Measurements from ENCODE around the gene GIGYF2.
"Not testable (repeated sequence)": the region's sequence is repeated elsewhere in the genome, so short reads cannot be mapped to it uniquely, and the experiment has no call there.

Gene GIGYF2, protein sequence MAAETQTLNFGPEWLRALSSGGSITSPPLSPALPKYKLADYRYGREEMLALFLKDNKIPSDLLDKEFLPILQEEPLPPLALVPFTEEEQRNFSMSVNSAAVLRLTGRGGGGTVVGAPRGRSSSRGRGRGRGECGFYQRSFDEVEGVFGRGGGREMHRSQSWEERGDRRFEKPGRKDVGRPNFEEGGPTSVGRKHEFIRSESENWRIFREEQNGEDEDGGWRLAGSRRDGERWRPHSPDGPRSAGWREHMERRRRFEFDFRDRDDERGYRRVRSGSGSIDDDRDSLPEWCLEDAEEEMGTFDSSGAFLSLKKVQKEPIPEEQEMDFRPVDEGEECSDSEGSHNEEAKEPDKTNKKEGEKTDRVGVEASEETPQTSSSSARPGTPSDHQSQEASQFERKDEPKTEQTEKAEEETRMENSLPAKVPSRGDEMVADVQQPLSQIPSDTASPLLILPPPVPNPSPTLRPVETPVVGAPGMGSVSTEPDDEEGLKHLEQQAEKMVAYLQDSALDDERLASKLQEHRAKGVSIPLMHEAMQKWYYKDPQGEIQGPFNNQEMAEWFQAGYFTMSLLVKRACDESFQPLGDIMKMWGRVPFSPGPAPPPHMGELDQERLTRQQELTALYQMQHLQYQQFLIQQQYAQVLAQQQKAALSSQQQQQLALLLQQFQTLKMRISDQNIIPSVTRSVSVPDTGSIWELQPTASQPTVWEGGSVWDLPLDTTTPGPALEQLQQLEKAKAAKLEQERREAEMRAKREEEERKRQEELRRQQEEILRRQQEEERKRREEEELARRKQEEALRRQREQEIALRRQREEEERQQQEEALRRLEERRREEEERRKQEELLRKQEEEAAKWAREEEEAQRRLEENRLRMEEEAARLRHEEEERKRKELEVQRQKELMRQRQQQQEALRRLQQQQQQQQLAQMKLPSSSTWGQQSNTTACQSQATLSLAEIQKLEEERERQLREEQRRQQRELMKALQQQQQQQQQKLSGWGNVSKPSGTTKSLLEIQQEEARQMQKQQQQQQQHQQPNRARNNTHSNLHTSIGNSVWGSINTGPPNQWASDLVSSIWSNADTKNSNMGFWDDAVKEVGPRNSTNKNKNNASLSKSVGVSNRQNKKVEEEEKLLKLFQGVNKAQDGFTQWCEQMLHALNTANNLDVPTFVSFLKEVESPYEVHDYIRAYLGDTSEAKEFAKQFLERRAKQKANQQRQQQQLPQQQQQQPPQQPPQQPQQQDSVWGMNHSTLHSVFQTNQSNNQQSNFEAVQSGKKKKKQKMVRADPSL (N-terminal part only)

DNA sequence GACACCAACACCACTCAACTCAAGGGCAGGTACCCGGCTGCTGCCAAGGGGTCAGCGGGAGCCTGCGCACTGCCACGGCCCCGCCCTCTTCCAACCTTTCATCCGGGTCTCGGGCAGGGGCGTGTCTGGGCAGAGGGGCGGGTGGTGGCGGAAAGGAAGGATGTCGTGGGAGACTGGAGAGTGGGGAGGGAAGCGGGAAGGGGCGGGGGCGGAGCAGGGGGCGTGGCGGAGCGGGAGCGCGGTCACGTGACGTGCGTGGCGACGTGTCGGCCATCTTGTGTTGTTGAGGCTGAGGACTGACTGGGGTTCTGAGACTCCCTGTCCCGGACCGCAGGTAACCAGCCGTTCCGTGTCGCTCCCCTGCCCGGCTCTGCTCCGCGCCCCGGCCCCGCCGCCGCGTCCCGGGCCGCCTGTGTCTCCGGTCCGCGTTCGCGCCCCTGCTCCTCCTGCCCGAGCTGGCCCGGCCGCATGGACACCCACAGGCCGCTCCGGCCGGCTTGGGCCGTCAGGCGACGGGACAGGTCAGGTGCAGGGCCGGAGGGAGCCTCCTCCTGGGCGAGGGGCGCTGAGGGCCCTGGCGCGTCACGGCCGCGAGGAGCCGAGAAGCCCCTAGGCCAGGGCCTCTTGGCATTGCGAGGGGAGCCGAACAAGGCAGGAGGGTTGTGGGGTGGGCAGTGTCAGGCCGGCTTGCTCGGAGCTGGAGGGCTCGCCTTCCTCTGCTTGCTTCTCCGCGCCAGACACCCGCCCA is at the start of gene GIGYF2:
GIGYF2 (plus strand) TSS at position 273 of the 748 bp plus-strand sequence. CDS start 37,867 bp downstream, outside the sequence.
- peak; percentile 96 for DNase-seq (ENCODE audit: low read depth)

DNA sequence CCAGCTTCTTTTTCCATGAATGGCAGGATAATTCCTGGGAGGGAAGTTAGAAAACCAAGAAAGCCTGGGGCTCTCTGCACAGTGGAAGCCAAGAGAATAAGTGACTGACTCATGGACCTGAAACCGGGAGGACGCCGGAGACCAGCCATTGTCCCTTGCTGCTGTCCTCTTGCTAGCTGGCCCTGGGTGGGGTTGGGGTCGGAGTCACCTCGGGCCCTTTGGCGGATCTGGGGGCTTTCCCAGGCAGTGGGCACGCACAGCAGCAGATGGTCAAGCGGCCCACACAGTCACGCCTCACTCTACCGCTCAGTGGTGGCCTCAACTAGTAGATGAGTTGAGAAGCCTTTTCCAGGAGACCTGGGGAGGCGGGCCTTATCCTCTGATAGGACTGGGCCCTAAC is 48.1 kb upstream of the GIGYF2 start:
- no peak for DNase-seq (ENCODE audit: low read depth)

DNA sequence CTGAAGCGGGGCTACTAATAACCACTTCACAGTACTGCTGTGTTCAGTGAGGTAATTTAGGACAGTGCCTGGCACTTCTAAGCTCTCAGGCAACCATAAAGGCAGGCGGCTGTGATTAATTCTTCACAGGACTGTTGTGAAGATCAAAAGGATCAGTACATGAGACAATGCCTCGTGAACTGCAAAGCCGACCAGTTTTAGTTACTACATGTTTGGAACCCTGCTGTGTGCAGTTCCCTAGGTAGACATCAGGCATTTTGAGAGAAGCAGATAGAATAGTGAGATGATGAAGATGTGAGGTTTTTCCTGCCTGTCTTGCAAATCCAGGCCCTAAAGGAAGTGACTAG is 44.7 kb upstream of the GIGYF2 start:
- no peak for DNase-seq (ENCODE audit: low read depth)

DNA sequence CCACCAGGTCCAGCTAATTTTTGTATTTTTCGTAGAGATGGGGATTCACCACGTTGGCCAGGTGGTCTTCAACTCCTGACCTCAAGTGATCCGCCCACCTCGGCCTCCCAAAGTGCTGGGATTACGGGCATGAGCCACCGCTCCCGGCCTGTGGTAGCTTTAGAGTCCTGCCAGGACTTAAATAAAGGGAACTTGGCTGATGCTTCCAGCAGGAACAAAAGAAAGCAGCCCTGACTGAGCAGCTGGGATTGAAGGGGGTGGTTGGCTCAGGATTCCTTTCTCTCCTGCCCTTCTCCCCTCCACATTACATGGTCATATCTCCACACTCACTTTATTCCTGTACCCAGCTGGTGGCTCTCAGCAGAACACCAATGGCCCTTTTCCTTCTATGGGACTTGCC is 43.7 kb upstream of the GIGYF2 start:
- no peak for DNase-seq (ENCODE audit: low read depth)

DNA sequence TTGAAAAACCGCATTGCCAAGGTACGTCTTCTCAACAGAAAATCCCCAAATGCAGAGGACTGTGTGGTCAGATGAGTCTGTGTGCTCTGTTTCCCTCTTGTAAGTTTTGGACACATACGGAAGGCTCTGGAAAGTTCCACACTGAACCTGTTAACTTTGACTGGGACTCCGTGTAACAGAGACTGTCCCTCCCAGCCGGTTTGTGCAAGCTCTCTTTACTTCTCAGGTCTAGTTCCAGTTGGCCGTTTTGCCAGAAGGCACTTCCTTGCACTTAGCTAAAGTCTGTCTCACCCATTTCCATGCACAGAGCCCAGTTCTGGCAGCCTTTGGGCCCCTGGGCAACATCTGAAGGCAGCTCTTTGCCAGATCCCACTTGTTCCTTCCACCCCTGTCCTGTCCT is 41.7 kb upstream of the GIGYF2 start:
- no peak for DNase-seq (ENCODE audit: low read depth)

DNA sequence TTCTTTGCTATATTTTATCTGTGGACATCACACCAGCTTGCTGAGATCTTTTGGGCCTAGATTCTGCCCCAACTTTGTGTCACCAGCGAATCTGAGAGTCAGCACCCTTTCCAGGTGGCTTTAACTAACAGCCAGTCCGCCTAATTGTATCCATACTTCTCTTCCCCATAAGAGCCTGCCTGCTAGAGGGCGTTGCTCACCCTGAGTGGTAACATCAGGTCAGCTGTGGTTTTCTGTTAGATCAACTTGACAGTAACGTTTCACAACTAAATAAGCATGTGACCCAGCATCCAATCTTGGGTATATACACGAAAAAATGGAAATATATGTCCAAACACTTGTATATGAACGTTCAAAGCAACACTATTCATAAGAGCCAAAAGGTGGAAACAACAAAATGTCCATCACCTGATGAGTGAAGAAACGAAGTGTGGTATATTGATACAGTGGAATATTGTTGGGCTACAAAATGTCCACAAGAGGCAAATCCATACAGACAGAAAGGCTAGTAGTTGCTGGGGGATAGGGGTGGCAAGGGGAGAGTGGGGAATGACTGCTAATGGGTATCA is 38.8 kb upstream of the GIGYF2 start:
- peak; percentile 68 for DNase-seq (ENCODE audit: low read depth)

DNA sequence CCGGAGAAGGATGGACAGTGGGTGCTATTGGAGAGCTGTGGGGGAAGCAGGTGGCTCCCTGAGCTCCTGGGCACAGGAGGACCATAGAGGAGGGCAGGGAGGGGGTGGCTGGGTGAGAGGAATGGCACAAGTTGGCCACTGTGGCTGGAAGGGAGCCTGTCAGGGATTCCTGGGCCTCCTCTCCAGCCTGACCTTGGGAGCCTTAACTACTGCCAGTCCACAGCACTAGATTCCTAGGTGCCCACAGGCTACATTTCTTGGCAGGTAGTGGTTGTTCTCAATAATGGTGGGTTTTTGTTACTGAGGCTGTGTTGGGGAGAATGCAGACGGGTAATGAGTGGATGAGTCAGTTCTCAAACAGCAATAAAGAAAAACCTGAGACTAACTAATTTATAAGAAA is 37.8 kb upstream of the GIGYF2 start:
- DNase-seq (ENCODE audit: low read depth), result no peak

DNA sequence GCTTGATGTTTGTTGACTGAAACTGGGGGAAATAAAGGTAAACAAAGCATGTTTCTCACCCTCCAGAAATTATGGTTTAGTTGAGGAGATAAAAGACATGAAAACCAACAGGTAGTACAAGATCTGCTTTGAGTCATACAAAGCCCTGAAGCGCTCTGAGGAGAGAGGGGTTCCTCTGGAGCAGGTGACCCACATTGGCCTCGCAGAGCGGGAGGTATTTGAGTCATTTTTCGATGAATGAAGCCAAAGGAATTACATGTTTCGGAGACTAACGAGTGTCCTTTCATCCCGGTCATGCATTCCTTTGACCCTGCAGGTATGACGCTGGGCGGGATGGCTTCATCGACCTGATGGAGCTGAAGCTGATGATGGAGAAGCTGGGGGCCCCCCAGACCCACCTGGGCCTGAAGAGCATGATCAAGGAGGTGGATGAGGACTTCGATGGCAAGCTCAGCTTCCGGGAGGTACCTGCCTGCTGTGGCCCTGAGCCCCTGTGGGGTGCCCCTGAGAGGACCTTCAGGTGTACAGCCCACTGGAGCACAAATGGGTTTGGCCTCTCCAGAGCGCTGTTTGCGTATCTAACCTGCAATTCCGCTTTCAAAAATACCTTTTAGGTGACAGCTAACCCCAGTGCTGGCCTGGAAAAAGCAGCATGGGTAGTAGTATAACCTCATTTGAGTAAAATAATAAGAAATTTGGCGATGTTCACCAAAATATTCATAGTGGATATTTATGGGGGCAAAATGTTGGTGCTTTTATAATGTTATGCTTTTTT is 34.5 kb upstream of the GIGYF2 start:
- DNase-seq (ENCODE audit: low read depth), result no peak

DNA sequence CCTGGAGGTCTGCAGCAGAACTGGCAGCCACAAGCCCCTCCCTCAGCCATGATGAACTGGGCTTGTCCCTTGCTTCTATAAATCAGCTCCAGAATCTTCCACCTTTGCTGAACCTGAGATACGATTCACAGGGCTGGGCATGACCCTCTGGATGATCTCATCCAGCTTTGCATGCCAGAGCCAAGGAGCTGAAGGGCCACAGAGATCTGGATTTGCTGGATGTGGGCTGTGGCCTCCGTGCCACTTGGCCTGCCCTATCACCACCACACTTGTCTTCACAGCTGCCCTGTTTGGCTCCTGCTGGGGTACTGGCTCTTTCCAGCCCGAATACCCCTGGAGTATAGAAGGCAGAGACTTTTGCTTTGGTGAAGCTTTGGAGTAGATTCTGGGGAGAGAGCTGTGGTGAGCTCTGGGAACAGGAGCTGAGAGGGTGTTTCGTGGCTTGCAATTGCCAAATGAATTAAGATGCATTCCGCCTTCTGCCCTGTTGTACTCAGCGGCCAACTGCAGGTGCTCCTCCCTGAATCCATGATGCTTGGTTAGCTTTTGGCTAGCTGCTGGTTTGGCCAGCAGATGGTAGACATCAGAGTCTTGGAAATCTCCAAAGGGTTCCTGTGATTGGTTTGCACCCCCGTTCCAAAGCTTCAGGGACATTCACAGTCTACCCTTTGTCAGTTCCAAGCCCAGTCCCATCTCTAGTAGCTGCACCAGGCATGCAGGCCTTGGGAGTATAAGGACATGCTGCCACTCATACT is 30.9 kb upstream of the GIGYF2 start:
- DNase-seq (ENCODE audit: low read depth), result no peak

DNA sequence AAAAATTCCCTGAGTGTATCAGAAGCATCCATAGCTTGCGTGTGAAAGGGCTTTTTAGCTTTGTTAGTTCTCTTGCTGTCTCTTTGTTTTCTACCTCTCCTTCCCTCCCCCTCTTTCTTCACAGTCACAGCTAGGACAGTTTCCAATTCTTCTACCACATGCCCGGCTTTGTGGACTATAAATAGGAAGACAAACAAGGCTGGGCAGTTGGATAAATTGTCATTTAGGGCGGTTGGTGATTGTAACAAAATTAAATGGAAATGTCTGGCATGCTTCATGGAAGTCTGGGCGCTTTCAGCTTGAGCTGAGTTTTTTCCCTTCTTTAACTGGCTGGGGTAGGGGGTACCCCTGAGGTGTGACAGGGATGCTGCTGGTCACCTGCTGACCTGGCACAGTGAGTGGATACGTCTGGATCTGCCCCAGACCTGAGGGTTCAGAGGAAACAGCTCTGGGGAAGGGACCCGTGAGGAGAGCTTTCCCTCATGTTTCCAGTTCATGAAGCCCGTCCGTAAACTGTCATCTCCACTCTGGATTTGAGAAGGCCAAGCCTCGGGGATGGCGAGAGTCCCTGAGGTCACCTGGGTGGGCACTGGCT is 29.0 kb upstream of the GIGYF2 start:
- DNase-seq (ENCODE audit: low read depth), result no peak

DNA sequence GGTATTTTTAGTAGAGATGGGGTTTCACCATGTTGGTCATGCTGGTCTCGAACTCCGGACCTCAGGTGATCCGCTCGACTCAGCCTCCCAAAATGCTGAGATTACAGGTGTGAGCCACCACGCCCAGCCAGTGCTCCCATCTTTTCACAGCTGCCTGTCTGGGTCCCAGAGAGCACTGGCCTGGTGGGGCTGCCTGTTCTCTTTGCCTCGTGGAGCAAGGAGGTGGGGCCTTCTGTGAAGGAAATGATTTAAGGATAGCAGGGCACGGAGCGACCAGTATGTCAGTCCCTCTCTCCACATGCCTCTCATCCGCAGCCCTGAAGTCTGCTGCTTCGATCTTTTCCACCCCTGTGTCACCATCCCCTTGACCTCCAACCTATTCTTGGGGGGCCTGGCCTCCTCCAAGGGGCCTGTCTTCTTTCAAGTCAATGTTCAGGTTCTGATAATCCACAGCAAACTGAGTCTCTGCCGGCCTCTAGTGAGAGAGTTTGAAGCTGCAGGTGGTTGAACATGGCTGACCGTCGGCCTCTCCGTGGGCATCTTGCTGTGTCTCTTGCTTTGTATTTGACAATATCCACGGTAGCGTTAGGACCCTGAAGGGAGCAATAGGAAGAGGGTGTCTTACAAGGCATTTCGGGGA is 28.2 kb upstream of the GIGYF2 start:
- peak; percentile 34 for DNase-seq (ENCODE audit: low read depth)

DNA sequence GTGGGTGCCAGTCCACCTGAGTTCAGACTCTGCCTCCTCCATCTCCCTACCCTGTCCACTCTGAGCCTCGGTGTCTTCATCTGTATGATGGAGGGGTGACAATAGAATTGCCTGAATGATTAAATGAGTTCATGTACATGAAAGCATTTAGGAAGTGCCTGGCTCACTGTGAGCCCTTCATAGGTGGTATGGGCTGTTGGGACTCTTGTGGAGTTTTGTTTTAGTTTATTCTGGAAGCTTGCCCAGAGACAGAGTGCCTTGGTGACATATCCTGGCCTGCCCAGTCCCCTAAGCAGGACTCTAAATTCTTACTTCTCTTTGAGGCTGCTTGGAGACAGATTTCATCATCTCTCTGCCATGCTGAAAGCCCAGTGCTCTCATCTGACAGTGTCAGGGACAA is 24.5 kb upstream of the GIGYF2 start:
- DNase-seq (ENCODE audit: low read depth), result no peak

DNA sequence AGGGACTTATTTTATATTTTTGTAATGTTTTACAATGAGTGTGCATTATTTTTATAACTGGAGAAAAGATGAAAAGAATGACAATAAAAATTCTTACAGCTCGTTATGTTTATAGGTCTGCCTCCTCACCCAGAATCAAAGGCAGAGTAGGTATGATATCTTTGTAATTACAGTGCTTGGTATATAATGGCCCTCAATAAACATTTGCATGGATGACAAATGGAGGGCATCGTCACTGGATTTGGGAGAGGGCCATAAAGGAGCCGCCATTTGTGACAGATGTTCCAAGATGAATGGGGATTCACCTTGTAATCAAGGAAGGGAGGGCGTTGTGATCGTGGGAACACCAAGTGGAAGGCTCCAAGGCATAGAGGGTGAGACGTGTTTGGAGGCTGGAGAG is 22.6 kb upstream of the GIGYF2 start:
- DNase-seq (ENCODE audit: low read depth), result no peak

DNA sequence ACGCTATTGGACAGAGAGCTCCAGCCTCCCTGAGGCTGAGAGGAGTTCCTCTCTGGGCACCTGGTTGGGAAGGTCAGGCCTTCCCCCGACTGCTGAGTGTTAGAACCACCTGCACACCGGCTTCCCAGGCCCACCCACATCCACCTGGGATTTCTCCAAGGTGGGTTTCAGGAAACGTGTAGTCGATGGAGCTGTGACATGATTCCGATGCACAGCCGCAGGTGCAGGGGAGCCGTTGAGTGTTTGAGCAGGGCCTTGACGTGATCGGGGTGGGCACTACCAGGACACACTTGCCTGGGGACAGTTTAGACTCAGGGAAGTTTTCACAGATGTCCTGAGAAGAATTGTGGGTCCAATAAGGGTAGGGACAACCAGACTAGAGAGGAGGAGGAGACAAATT is 21.8 kb upstream of the GIGYF2 start:
- DNase-seq (ENCODE audit: low read depth), result no peak

DNA sequence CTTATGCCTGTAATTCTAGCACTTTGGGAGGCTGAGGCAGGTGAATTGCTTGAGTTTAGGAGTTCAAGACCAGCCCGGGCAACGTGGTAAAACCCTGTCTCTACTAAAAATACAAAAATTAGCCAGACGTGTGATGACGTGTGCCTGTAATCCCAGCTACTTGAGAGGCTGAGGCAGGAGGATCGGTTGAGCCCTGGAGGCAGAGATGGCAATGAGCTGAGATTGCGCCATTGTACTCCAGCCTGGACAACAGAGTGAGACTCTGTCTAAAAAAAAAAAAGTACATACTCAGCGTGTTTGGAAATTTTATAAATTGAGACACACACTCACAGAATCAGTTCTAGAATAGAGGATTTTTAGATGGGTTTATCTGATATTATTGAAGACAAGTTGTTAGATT is 17.1 kb upstream of the GIGYF2 start:
- DNase-seq (ENCODE audit: low read depth), result no peak

DNA sequence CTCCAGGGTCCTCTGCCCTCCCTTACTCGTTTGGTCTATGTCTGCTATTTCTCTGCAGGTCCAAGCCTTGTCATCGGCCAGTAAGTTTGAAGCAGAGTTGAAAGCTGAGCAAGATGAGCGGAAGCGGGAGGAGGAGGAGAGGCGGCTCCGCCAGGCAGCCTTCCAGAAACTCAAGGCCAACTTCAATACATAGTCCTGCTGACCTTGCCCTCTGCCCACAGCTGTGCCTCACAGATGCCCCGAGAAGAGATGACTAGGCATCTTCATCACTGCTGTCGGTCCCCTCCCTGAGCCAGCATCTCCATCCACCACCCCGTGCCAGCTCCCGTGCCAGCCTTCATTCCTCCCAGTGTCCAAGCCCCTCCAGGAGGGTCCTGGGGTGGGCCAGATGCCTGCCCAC is 15.6 kb upstream of the GIGYF2 start:
- no peak for DNase-seq (ENCODE audit: low read depth)

DNA sequence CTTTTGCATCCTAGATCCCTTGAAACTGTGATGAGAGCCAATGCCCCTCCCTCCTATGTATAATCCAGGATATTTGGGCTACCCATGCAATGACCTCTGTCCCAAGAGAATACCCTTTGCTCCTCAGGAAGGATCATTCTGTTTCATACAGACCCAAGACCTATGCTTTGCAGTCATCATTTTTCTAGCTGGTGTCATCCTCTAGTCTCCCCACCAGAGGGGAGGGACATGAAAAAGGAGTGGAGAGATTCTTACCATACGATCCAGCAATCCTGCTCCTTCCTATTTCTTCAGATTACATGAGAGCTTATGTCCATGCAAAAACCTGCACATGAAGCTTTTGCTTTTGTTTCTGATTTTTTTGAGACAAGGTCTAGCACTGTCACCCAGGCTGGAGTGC is 13.8 kb upstream of the GIGYF2 start:
- DNase-seq (ENCODE audit: low read depth), result no peak

DNA sequence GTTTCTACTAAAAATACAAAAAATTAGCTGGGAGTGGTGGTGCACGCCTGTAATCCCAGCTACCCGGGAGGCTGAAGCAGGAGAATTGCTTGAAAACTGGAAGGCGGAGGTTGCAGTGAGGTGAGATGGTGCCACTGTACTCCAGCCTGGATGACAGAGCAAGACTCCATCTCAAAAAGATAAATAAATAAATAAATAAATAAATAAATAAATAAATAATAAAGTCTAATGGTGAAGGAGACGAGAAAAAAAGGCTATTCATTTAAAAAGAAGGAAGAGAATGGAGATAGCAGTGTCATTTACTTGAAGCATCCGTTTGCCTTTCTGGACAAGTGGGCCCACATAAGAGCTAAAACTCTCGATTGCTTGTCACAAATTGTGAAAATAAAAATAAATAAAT is 11.7 kb upstream of the GIGYF2 start:
- not testable (repeated sequence) for DNase-seq (ENCODE audit: low read depth)
